DND-41 (cell line): ENCODE data around the gene SPTY2D1.

Experiments used
- EZH2 ChIP-seq: IDR thresholded peaks from 3 replicates; pipeline ENCODE4 v1.6.1; 2012; ENCODE audit warnings: borderline replicate concordance, low read depth, mild to moderate bottlenecking, moderate library complexity, low read length, inconsistent platforms; ENCODE audit not compliant: severe bottlenecking
- TF ChIP-seq, protein P1 (sequence below): IDR thresholded peaks from 2 replicates; pipeline ENCODE4 v1.5.1; 2012; ENCODE audit warnings: borderline replicate concordance, low read length, moderate library complexity, mild to moderate bottlenecking; ENCODE audit not compliant: poor library complexity, severe bottlenecking; ENCODE audit errors: extremely low read depth

DNA sequence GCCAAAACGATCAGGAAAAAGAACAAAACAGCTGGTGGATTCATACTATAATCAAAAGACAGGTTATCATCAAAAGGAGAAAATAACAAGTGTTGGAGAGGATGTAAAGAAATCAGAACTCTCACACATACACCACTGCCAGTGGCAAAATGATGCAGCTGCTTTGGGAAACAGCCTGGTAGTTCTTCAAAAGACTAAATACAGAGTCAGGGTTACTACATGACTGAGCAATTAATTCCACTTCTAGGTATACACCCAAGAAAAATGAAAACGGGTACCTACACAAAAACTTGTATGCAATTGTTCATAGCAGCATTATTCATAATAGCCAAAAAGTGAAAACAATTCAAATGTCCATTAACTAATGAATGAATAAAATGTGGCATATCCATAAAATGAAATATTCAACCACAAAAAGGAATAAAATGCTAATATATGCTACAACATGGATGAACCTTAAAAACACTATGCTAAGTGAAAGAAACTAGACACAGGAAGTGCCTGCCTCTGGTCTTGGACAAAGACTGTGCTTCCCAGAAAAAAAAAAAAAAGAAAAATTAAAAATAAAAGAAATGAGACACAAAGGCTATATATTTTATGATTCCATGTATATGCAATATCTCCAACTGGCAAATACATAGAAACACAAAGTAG is 53.9 kb downstream of the SPTY2D1 start:
- TF ChIP-seq, protein P1, sequence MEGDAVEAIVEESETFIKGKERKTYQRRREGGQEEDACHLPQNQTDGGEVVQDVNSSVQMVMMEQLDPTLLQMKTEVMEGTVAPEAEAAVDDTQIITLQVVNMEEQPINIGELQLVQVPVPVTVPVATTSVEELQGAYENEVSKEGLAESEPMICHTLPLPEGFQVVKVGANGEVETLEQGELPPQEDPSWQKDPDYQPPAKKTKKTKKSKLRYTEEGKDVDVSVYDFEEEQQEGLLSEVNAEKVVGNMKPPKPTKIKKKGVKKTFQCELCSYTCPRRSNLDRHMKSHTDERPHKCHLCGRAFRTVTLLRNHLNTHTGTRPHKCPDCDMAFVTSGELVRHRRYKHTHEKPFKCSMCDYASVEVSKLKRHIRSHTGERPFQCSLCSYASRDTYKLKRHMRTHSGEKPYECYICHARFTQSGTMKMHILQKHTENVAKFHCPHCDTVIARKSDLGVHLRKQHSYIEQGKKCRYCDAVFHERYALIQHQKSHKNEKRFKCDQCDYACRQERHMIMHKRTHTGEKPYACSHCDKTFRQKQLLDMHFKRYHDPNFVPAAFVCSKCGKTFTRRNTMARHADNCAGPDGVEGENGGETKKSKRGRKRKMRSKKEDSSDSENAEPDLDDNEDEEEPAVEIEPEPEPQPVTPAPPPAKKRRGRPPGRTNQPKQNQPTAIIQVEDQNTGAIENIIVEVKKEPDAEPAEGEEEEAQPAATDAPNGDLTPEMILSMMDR = no peak
- TF ChIP-seq EZH2 = no peak
